ENCODE data around the gene PHKB. TPM values are rescaled to one million over a fixed set of nuclear protein-coding genes. Genes with fewer than 3 reads are reported as not detected.

The PHKB gene
- total and polyA plus RNA-seq, 2 of the 8 experiments (the other 6 are each of a cell fraction or from before 2014, with no cell fraction given), result 18.6 to 38.3 TPM

GRCh38 chr16:47584464-47585225, 123.5 kb downstream of the PHKB start (continued):
- TF ChIP-seq POLR2A (IDR thresholded peaks at IDR 0.05; ENCODE audit: control extremely low read depth in 1 of 2, low read depth in 2 of 2, low read length in 2 of 2) (no peak), GTF2F1 (IDR thresholded peaks at IDR 0.05; ENCODE audit: borderline replicate concordance, low read depth, low read length) (no peak), ATF2 (IDR thresholded peaks at IDR 0.05; ENCODE audit: low read length) (no peak), BCL11A (IDR thresholded peaks at IDR 0.05; ENCODE audit: low read depth in 2 of 2, low read length in 2 of 2) (no peak), SRF (IDR thresholded peaks at IDR 0.05; ENCODE audit: low read depth, low read length) (no peak)

Measured in H1 (cell line).